HFF-Myc (cell line): Measurements from ENCODE around the gene TMEM51.

Source experiments
- DNase-seq: peaks from one replicate; pipeline ENCODE4 v3.0.0-alpha.2; 2011; ENCODE audit warnings: low read depth; ENCODE audit errors: extremely low read depth
- H3K4me3 ChIP-seq: replicated peaks from 2 replicates; pipeline ENCODE4 v1.5.1; 2011; ENCODE audit warnings: low read depth, mild to moderate bottlenecking, control low read depth, low read length
- CTCF ChIP-seq: IDR thresholded peaks from 2 replicates; pipeline ENCODE4 v1.5.1; 2012; ENCODE audit warnings: mild to moderate bottlenecking, low read depth, low read length, control low read depth; ENCODE audit errors: missing control alignments

The TMEM51 gene

GRCh38 chr1:15259622-15260007 is 106.1 kb downstream of the TMEM51 start:
- no peak for DNase-seq
- TF ChIP-seq CTCF: no peak
- no peak overlapping the region for H3K4me3 ChIP-seq

GRCh38 chr1:15260418-15261154 is 107.0 kb downstream of the TMEM51 start:
- no peak for DNase-seq
- TF ChIP-seq CTCF: no peak
- H3K4me3 ChIP-seq: no peak overlapping the region

- no peak for DNase-seq
- no peak overlapping the region for H3K4me3 ChIP-seq
- TF ChIP-seq CTCF: no peak
Measured at GRCh38 chr1:15261155-15262002, 107.8 kb downstream of the TMEM51 start.

- no peak for DNase-seq
- H3K4me3 ChIP-seq: no peak overlapping the region
- TF ChIP-seq CTCF: no peak
Measured at GRCh38 chr1:15262003-15262377, 108.4 kb downstream of the TMEM51 start.

GRCh38 chr1:15262706-15263105 is 109.2 kb downstream of the TMEM51 start:
- TF ChIP-seq CTCF: no peak
- DNase-seq: no peak

GRCh38 chr1:15264769-15265168 is 111.2 kb downstream of the TMEM51 start:
- no peak for DNase-seq
- H3K4me3 ChIP-seq: no peak overlapping the region
- TF ChIP-seq CTCF: no peak

More at GRCh38 chr1:15262706-15263105, 109.2 kb downstream of the TMEM51 start:
- no peak overlapping the region for H3K4me3 ChIP-seq
